ENCODE results near the gene SPAG6.

SPAG6 gene

GRCh38 chr10:22410846-22411245, 65.5 kb downstream of the SPAG6 start:
- DNase-seq, result no peak
- no peaks in the 10 kb centered on the region for H3K36me3 Mint-ChIP-seq (ENCODE audit: low read depth)
- H3K4me3 Mint-ChIP-seq, result no peak overlapping the region
- no peak overlapping the region for H3K27ac Mint-ChIP-seq
- H3K4me1 Mint-ChIP-seq (ENCODE audit: low read depth), result no peaks in the 10 kb centered on the region
- H3K9me3 Mint-ChIP-seq, result peaks cover 4% of the 10 kb centered on the region
- peaks cover 25% of the 10 kb centered on the region for H3K27me3 Mint-ChIP-seq

- Mint-ChIP-seq H3K4me1 (ENCODE audit: low read depth) (no peaks in the 10 kb centered on the region), H3K27ac (no peak overlapping the region), H3K9me3 (no peaks in the 10 kb centered on the region), H3K36me3 (ENCODE audit: low read depth) (no peaks in the 10 kb centered on the region), H3K4me3 (no peak overlapping the region), H3K27me3 (peaks cover 18% of the 10 kb centered on the region)
- DNase-seq, result no peak
These were observed 68.8 kb downstream of the SPAG6 start for GRCh38 chr10:22414146-22414545.

- Mint-ChIP-seq H3K27me3 (peaks cover 13% of the 10 kb centered on the region), H3K36me3 (ENCODE audit: low read depth) (no peaks in the 10 kb centered on the region), H3K4me3 (no peak overlapping the region), H3K4me1 (ENCODE audit: low read depth) (no peaks in the 10 kb centered on the region), H3K9me3 (no peaks in the 10 kb centered on the region), H3K27ac (no peak overlapping the region)
- DNase-seq, result no peak
These were observed 69.8 kb downstream of the SPAG6 start for GRCh38 chr10:22415072-22415471.

GRCh38 chr10:22417736-22418268, 72.5 kb downstream of the SPAG6 start:
- no peak overlapping the region for H3K4me3 Mint-ChIP-seq
- H3K4me1 Mint-ChIP-seq (ENCODE audit: low read depth), result no peaks in the 10 kb centered on the region
- H3K36me3 Mint-ChIP-seq (ENCODE audit: low read depth), result no peaks in the 10 kb centered on the region
- H3K27ac Mint-ChIP-seq, result no peak overlapping the region
- DNase-seq, result no peak
- H3K27me3 Mint-ChIP-seq, result peaks cover 4% of the 10 kb centered on the region
- H3K9me3 Mint-ChIP-seq, result no peaks in the 10 kb centered on the region

GRCh38 chr10:22420787-22421517, 75.7 kb downstream of the SPAG6 start:
- Mint-ChIP-seq H3K4me1 (ENCODE audit: low read depth) (no peaks in the 10 kb centered on the region), H3K27me3 (no peaks in the 10 kb centered on the region), H3K4me3 (no peak overlapping the region), H3K9me3 (no peaks in the 10 kb centered on the region), H3K27ac (no peak overlapping the region), H3K36me3 (ENCODE audit: low read depth) (no peaks in the 10 kb centered on the region)
- no peak for DNase-seq

GRCh38 chr10:22426653-22427052, 81.4 kb downstream of the SPAG6 start:
- no peaks in the 10 kb centered on the region for H3K9me3 Mint-ChIP-seq
- H3K4me1 Mint-ChIP-seq (ENCODE audit: low read depth), result peaks cover 13% of the 10 kb centered on the region
- peaks cover 21% of the 10 kb centered on the region for H3K27me3 Mint-ChIP-seq
- DNase-seq, result no peak
- no peak overlapping the region for H3K27ac Mint-ChIP-seq
- H3K36me3 Mint-ChIP-seq (ENCODE audit: low read depth), result no peaks in the 10 kb centered on the region
- no peak overlapping the region for H3K4me3 Mint-ChIP-seq

- Mint-ChIP-seq H3K36me3 (ENCODE audit: low read depth) (no peaks in the 10 kb centered on the region), H3K9me3 (no peaks in the 10 kb centered on the region), H3K27ac (no peak overlapping the region), H3K4me1 (ENCODE audit: low read depth) (peaks cover 13% of the 10 kb centered on the region), H3K4me3 (no peak overlapping the region), H3K27me3 (peaks cover 21% of the 10 kb centered on the region)
- no peak for DNase-seq
These were observed 81.8 kb downstream of the SPAG6 start for GRCh38 chr10:22427101-22427500.

GRCh38 chr10:22427890-22428571, 82.7 kb downstream of the SPAG6 start:
- Mint-ChIP-seq H3K4me3 (no peak overlapping the region), H3K27ac (no peak overlapping the region), H3K36me3 (ENCODE audit: low read depth) (no peaks in the 10 kb centered on the region), H3K9me3 (no peaks in the 10 kb centered on the region), H3K4me1 (ENCODE audit: low read depth) (peaks cover 14% of the 10 kb centered on the region), H3K27me3 (peaks cover 21% of the 10 kb centered on the region)
- no peak for DNase-seq

GRCh38 chr10:22429146-22429545, 83.8 kb downstream of the SPAG6 start:
- no peak for DNase-seq
- H3K27ac Mint-ChIP-seq, result no peak overlapping the region
- no peaks in the 10 kb centered on the region for H3K36me3 Mint-ChIP-seq (ENCODE audit: low read depth)
- peaks cover 22% of the 10 kb centered on the region for H3K4me1 Mint-ChIP-seq (ENCODE audit: low read depth)
- peaks cover 21% of the 10 kb centered on the region for H3K27me3 Mint-ChIP-seq
- H3K9me3 Mint-ChIP-seq, result no peaks in the 10 kb centered on the region
- no peak overlapping the region for H3K4me3 Mint-ChIP-seq

GRCh38 chr10:22429981-22430421, 84.7 kb downstream of the SPAG6 start:
- DNase-seq, result no peak
- Mint-ChIP-seq H3K4me3 (no peak overlapping the region), H3K27ac (no peak overlapping the region)

GRCh38 chr10:22433875-22434274, 88.6 kb downstream of the SPAG6 start:
- peaks cover 12% of the 10 kb centered on the region for H3K27me3 Mint-ChIP-seq
- H3K4me1 Mint-ChIP-seq (ENCODE audit: low read depth), result peaks cover 54% of the 10 kb centered on the region
- H3K9me3 Mint-ChIP-seq, result peaks cover 3% of the 10 kb centered on the region
- H3K36me3 Mint-ChIP-seq (ENCODE audit: low read depth), result peaks cover 6% of the 10 kb centered on the region
- H3K27ac Mint-ChIP-seq, result peak overlapping the region; percentile 87
- DNase-seq, result no peak
- peak overlapping the region; percentile 23 for H3K4me3 Mint-ChIP-seq

More at GRCh38 chr10:22429981-22430421, 84.7 kb downstream of the SPAG6 start:
- Mint-ChIP-seq H3K36me3 (ENCODE audit: low read depth) (no peaks in the 10 kb centered on the region), H3K4me1 (ENCODE audit: low read depth) (peaks cover 29% of the 10 kb centered on the region), H3K27me3 (peaks cover 21% of the 10 kb centered on the region), H3K9me3 (no peaks in the 10 kb centered on the region)

GRCh38 chr10:22434521-22434920, 89.2 kb downstream of the SPAG6 start:
- Mint-ChIP-seq H3K27me3 (peaks cover 8% of the 10 kb centered on the region), H3K27ac (peak overlapping the region; percentile 8), H3K4me3 (no peak overlapping the region), H3K4me1 (ENCODE audit: low read depth) (peaks cover 59% of the 10 kb centered on the region), H3K9me3 (peaks cover 3% of the 10 kb centered on the region), H3K36me3 (ENCODE audit: low read depth) (peaks cover 6% of the 10 kb centered on the region)
- no peak for DNase-seq

- Mint-ChIP-seq H3K36me3 (ENCODE audit: low read depth) (peaks cover 6% of the 10 kb centered on the region), H3K27ac (peak overlapping the region; percentile 83), H3K4me1 (ENCODE audit: low read depth) (peaks cover 55% of the 10 kb centered on the region), H3K4me3 (peak overlapping the region; percentile 87), H3K27me3 (no peaks in the 10 kb centered on the region), H3K9me3 (peaks cover 3% of the 10 kb centered on the region)
- DNase-seq, result no peak
These were observed 90.4 kb downstream of the SPAG6 start for GRCh38 chr10:22435650-22436049.

- peaks cover 6% of the 10 kb centered on the region for H3K36me3 Mint-ChIP-seq (ENCODE audit: low read depth)
These were observed 91.2 kb downstream of the SPAG6 start for GRCh38 chr10:22436526-22436892.

More at GRCh38 chr10:22436526-22436892, 91.2 kb downstream of the SPAG6 start:
- Mint-ChIP-seq H3K4me1 (ENCODE audit: low read depth) (peaks cover 55% of the 10 kb centered on the region), H3K4me3 (peak overlapping the region; percentile 87), H3K27me3 (no peaks in the 10 kb centered on the region), H3K9me3 (peaks cover 3% of the 10 kb centered on the region), H3K27ac (peak overlapping the region; percentile 97)
- no peak for DNase-seq
